ENCODE measurements around the gene BCAP31. TPM values are rescaled to one million over a fixed set of nuclear protein-coding genes. Genes with fewer than 3 reads are reported as not detected.
A peak's percentile ranks its signal among the peaks of the same experiment; 100 is the strongest.
"Not testable (repeated sequence)": the region's sequence is repeated elsewhere in the genome, so short reads cannot be mapped to it uniquely, and the experiment has no call there.

The BCAP31 gene
- total and polyA plus RNA-seq, 12 donors, result 70.2 to 164 (median 85.4) TPM

GRCh38 chrX:153700967-153701366 is 23.2 kb downstream of the BCAP31 start:
- ATAC-seq (no peak), DNase-seq (no peak)
- Histone ChIP-seq H3K27me3 (peaks cover 0 to 4% (median 0%) of the 10 kb centered on the region in 7 donors), H3K9me3 (no peaks in the 10 kb centered on the region), H3K36me3 (peaks cover 0 to 50% (median 0%) of the 10 kb centered on the region in 9 donors), H3K4me3 (no peak overlapping the region), H3K27ac (peak overlapping the region in 8 of 10 donors; percentile 70 to 87 (median 78)), H3K4me1 (peaks cover 0 to 37% (median 0%) of the 10 kb centered on the region in 9 donors)
- WGBS, 2 donors, result 76 to 83% methylated on average over 4 to 6 of the region's 6 CpGs
- intact Hi-C loops (cut with DNase I), result no loop called here
- no peak for TF ChIP-seq CTCF (IDR thresholded peaks at IDR 0.05)

GRCh38 chrX:153700376-153700945 is 23.7 kb downstream of the BCAP31 start:
- ATAC-seq (peak in 6 of 8 donors; percentile 4 to 20 (median 16)), DNase-seq (no peak)
- peaks cover 0 to 50% (median 0%) of the 10 kb centered on the region in 9 donors for H3K36me3 ChIP-seq
- no peak for TF ChIP-seq CTCF (IDR thresholded peaks at IDR 0.05)
- no peak overlapping the region for H3K4me3 ChIP-seq
- peaks cover 0 to 4% (median 0%) of the 10 kb centered on the region in 7 donors for H3K27me3 ChIP-seq
- peaks cover 0 to 37% (median 0%) of the 10 kb centered on the region in 9 donors for H3K4me1 ChIP-seq
- intact Hi-C loops (cut with DNase I), result no loop called here
- H3K9me3 ChIP-seq, result no peaks in the 10 kb centered on the region
- WGBS, 2 donors, result 44 to 66% methylated on average over 13 to 15 of the region's 15 CpGs
- peak overlapping the region; percentile 36 to 87 (median 76) for H3K27ac ChIP-seq

GRCh38 chrX:153699784-153700371 is 24.3 kb downstream of the BCAP31 start:
- H3K4me1 ChIP-seq, result peaks cover 0 to 35% (median 0%) of the 10 kb centered on the region in 9 donors
- peak in 1 of 2 donors; percentile 50 for DNase-seq
- peak; percentile 57 to 85 (median 74) for ATAC-seq

GRCh38 chrX:153699210-153699783 is 24.9 kb downstream of the BCAP31 start:
- H3K9me3 ChIP-seq; H3K27me3 ChIP-seq; intact Hi-C loops (cut with DNase I); DNase-seq; H3K4me3 ChIP-seq: not testable (repeated sequence)
- ATAC-seq, result peak in 5 of 8 donors; percentile 2 to 11 (median 8)
- H3K27ac ChIP-seq, result peak overlapping the region in 9 of 10 donors; percentile 10 to 87 (median 78)
- peaks cover 0 to 29% (median 0%) of the 10 kb centered on the region in 9 donors for H3K4me1 ChIP-seq
- H3K36me3 ChIP-seq, result peaks cover 0 to 49% (median 0%) of the 10 kb centered on the region in 9 donors
- 68 to 70% methylated on average over 11 to 15 of the region's 16 CpGs for WGBS, 2 donors

More at GRCh38 chrX:153699784-153700371, 24.3 kb downstream of the BCAP31 start:
- Histone ChIP-seq H3K36me3 (peaks cover 0 to 50% (median 0%) of the 10 kb centered on the region in 9 donors), H3K27ac (peak overlapping the region; percentile 36 to 87 (median 76))
- H3K27me3 ChIP-seq; intact Hi-C loops (cut with DNase I); H3K9me3 ChIP-seq; H3K4me3 ChIP-seq: not testable (repeated sequence)
- WGBS, 2 donors, result 51 to 57% methylated on average over 14 to 16 of the region's 18 CpGs
